DND-41 (cell line): Measurements from ENCODE around the gene SPO11.

Experiments
- ATAC-seq: fragments of 200-7000 bp; cut with Tn5 transposase; 3 replicates; pipeline ENCODE4 v1.9.1; 2021; ENCODE audit warnings: low read depth; ENCODE audit not compliant: insufficient read depth
- DNase-seq: peaks from one replicate; pipeline ENCODE4 v3.0.0-alpha.2; 2020
- H2AFZ ChIP-seq: 2 replicates; pipeline ENCODE4 v1.6.0; 2012; ENCODE audit warnings: low read depth, low read length
- H3K27ac ChIP-seq: 2 replicates; pipeline ENCODE4 v1.5.1; 2012; ENCODE audit warnings: low read length, inconsistent platforms
- H3K27me3 ChIP-seq: fragments of 200-600 bp; sonication (generic); 2 replicates; pipeline ENCODE4 v1.6.0; 2012; ENCODE audit warnings: low read length, mild to moderate bottlenecking, inconsistent platforms; ENCODE audit not compliant: insufficient read depth, poor library complexity
- H3K36me3 ChIP-seq: 2 replicates; pipeline ENCODE4 v1.5.1; 2012; ENCODE audit warnings: low read length, inconsistent platforms; ENCODE audit not compliant: insufficient read depth
- H3K4me1 ChIP-seq: 2 replicates; pipeline ENCODE4 v1.5.1; 2012; ENCODE audit warnings: mild to moderate bottlenecking, low read length; ENCODE audit not compliant: insufficient read depth
- H3K4me2 ChIP-seq: 2 replicates; pipeline ENCODE4 v1.6.0; 2012; ENCODE audit warnings: mild to moderate bottlenecking, moderate library complexity, low read length, inconsistent platforms; ENCODE audit not compliant: insufficient read depth
- H3K4me3 ChIP-seq, 2 experiments: fragments of 200-600 bp in 1 of 2; shearing (Covaris generic) in 1 of 2; 2 replicates each; pipeline ENCODE4 v1.5.1; 2012 to 2016; ENCODE audit warnings: inconsistent platforms in 2 of 2, low read length in 2 of 2, mild to moderate bottlenecking in 2 of 2, low read depth in 1 of 2, moderate library complexity in 1 of 2
- H3K79me2 ChIP-seq: 2 replicates; pipeline ENCODE4 v1.6.0; 2012; ENCODE audit warnings: low read length, inconsistent platforms; ENCODE audit not compliant: insufficient read depth
- H3K9ac ChIP-seq: 2 replicates; pipeline ENCODE4 v1.6.0; 2012; ENCODE audit warnings: low read depth, mild to moderate bottlenecking, inconsistent platforms, low read length, moderate library complexity
- H3K9me3 ChIP-seq: 2 replicates; pipeline ENCODE4 v1.5.1; 2012; ENCODE audit warnings: low read length, moderate library complexity, mild to moderate bottlenecking, inconsistent platforms; ENCODE audit not compliant: insufficient read depth, severe bottlenecking
- H4K20me1 ChIP-seq: 2 replicates; pipeline ENCODE4 v1.6.0; 2012; ENCODE audit warnings: low read length; ENCODE audit not compliant: insufficient read depth
- CTCF ChIP-seq: IDR thresholded peaks from 2 replicates; pipeline ENCODE4 v1.5.1; 2012; ENCODE audit warnings: borderline replicate concordance, low read length, moderate library complexity, mild to moderate bottlenecking; ENCODE audit not compliant: poor library complexity, severe bottlenecking; ENCODE audit errors: extremely low read depth
- EZH2 ChIP-seq: IDR thresholded peaks from 3 replicates; pipeline ENCODE4 v1.6.1; 2012; ENCODE audit warnings: borderline replicate concordance, low read depth, mild to moderate bottlenecking, moderate library complexity, low read length, inconsistent platforms; ENCODE audit not compliant: severe bottlenecking

The SPO11 gene

GRCh38 chr20:57381596-57382503 is 52.2 kb downstream of the SPO11 start:
- H3K4me1 ChIP-seq: no peaks in the 10 kb centered on the region
- no peak overlapping the region for H3K9ac ChIP-seq
- H3K27ac ChIP-seq: no peak overlapping the region
- no peaks in the 10 kb centered on the region for H3K27me3 ChIP-seq
- peaks cover 67% of the 10 kb centered on the region for H4K20me1 ChIP-seq
- no peaks in the 10 kb centered on the region for H3K79me2 ChIP-seq
- DNase-seq (peak; percentile 81), ATAC-seq (peak; percentile 86)
- no peak overlapping the region for H3K4me3 ChIP-seq
- H2AFZ ChIP-seq: no peak overlapping the region
- H3K36me3 ChIP-seq: peaks cover 51% of the 10 kb centered on the region
- H3K4me2 ChIP-seq: no peak overlapping the region
- TF ChIP-seq EZH2: no peak
- TF ChIP-seq CTCF: peak; percentile 99
- no peaks in the 10 kb centered on the region for H3K9me3 ChIP-seq

GRCh38 chr20:57382516-57382915 is 52.9 kb downstream of the SPO11 start:
- Histone ChIP-seq H3K27ac (no peak overlapping the region), H3K27me3 (no peaks in the 10 kb centered on the region), H3K4me3 (no peak overlapping the region), H3K36me3 (peaks cover 44% of the 10 kb centered on the region), H3K79me2 (no peaks in the 10 kb centered on the region), H3K9ac (no peak overlapping the region), H3K9me3 (no peaks in the 10 kb centered on the region), H2AFZ (no peak overlapping the region), H3K4me1 (no peaks in the 10 kb centered on the region), H4K20me1 (peaks cover 63% of the 10 kb centered on the region), H3K4me2 (no peak overlapping the region)
- DNase-seq: no peak
- no peak for TF ChIP-seq CTCF
- TF ChIP-seq EZH2: no peak
- no peak for ATAC-seq

GRCh38 chr20:57383447-57384347 is 54.1 kb downstream of the SPO11 start:
- Histone ChIP-seq H3K9me3 (no peaks in the 10 kb centered on the region), H3K4me2 (no peak overlapping the region)

More at GRCh38 chr20:57383447-57384347, 54.1 kb downstream of the SPO11 start:
- Histone ChIP-seq H4K20me1 (peaks cover 58% of the 10 kb centered on the region), H3K9ac (no peak overlapping the region), H3K36me3 (peaks cover 32% of the 10 kb centered on the region), H3K27ac (no peak overlapping the region), H2AFZ (no peak overlapping the region), H3K4me1 (no peaks in the 10 kb centered on the region), H3K27me3 (no peaks in the 10 kb centered on the region), H3K79me2 (no peaks in the 10 kb centered on the region), H3K4me3 (no peak overlapping the region)
- DNase-seq (no peak), ATAC-seq (no peak)
- TF ChIP-seq EZH2 (no peak), CTCF (no peak)
